ENCODE data around the gene ANTXR2. TPM values are rescaled to one million over a fixed set of nuclear protein-coding genes. Genes with fewer than 3 reads are reported as not detected.

The ANTXR2 gene
- total RNA-seq = 57.2 and 63.4 TPM in 2 replicates

GRCh38 chr4:80072744-80073472 is at the start of gene ANTXR2:
TSS of gene ANTXR2 (minus strand) at chr4:80073229. CDS start at chr4:80072560, 669 bp downstream.

Other genes starting within 250 kb of the ANTXR2 start
- gene PRDM8, start 124.3 kb upstream of the ANTXR2 start, total RNA-seq = 0.50 and 0.66 TPM in 2 replicates
- gene FGF5, start 193.4 kb upstream of the ANTXR2 start, total RNA-seq = 0.86 and 1.6 TPM in 2 replicates

All from thoracic aorta endothelial cell (primary cell).